BJ (cell line): ENCODE measurements around the gene MZB1. TPM values are rescaled to one million over a fixed set of nuclear protein-coding genes. Genes with fewer than 3 reads are reported as not detected.

Experiments used
- CTCF ChIA-PET: fragments of 350-600 bp; formaldehyde crosslinking; extraction: SDS; loops from one replicate; lab custom pipeline; 2021; ENCODE audit warnings: antibody characterized with exemption, inconsistent platforms; lab: Yijun Ruan, JAX
- POLR2A ChIA-PET: fragments of 300-600 bp; sonication (Branson Sonifier 250); formaldehyde crosslinking; extraction: SDS; loops from one replicate; lab custom pipeline; 2021; ENCODE audit warnings: antibody characterized with exemption; lab: Charles Lee
- DNase-seq: peaks from one replicate; pipeline ENCODE4 v3.0.0-alpha.2; 2011; ENCODE audit warnings: low read depth
- H3K27me3 ChIP-seq: 2 replicates; pipeline ENCODE4 v1.6.0; 2011; ENCODE audit warnings: low read length; ENCODE audit not compliant: control insufficient read depth, insufficient read depth
- H3K36me3 ChIP-seq: 2 replicates; pipeline ENCODE4 v1.5.1; 2011; ENCODE audit warnings: low read length; ENCODE audit not compliant: control insufficient read depth, insufficient read depth
- H3K4me3 ChIP-seq: 2 replicates; pipeline ENCODE4 v1.5.1; 2011; ENCODE audit warnings: low read depth, mild to moderate bottlenecking, control low read depth, low read length
- polyA plus RNA-seq: library from polyadenylated mRNA; depleted of rRNA; stranded (reverse); fragments of >200 nt; gene quantifications from 2 replicates; pipeline ENCODE4 v1.2.3, GENCODE V29; 2011
- TF ChIP-seq, protein P1 (sequence below): IDR thresholded peaks from 2 replicates; pipeline ENCODE4 v1.5.1; 2011; ENCODE audit warnings: low read depth, mild to moderate bottlenecking, control low read depth, inconsistent platforms, low read length, moderate library complexity; ENCODE audit not compliant: insufficient read depth

Gene MZB1
- polyA plus RNA-seq, 1 experiment: not detected

DNA sequence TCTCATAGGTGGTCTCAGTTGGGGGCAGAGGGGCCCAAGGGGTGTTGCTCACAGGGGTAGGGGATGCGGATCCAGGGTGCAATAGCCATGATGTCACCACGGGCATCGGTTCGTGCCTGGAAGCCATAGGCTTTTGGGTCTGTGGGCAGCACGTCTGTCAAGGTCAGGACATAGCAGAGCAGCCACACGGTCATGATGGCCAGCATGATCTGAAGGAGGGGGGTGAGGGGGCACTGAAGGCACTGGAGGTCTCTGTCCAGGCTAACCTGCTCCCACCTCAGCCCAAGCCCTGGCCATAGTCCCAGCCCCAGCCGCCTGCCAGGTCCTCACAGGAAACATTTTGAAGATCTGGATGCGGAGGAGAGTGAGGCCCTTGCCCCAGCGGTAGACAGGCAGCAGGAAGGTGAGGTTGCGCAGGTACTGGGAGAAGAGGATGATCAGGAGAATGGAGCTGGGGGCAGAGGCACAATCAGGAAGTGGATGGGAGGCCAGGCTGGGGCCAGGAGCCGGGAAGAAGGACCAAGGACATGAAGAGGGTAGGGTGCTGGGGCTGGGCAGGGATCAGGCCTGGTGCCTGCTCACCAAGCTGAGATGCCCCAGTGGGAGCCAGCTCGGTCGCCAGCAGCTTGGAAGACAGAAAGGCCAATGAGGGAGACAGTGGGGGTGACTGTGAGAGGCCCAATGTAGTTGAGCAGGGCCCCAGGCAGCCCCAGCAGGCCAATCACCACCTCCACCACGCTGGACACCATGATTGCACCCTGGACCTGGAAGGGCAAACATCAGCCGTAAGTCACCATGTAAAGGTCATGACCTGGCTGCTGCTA, 9.9 kb downstream of the MZB1 start:
- ChIA-PET POLR2A (no interaction called here), CTCF (no interaction called here)
- H3K36me3 ChIP-seq: no peaks in the 10 kb centered on the region; the same call in 1 of the 2 replicates
- TF ChIP-seq, protein P1, sequence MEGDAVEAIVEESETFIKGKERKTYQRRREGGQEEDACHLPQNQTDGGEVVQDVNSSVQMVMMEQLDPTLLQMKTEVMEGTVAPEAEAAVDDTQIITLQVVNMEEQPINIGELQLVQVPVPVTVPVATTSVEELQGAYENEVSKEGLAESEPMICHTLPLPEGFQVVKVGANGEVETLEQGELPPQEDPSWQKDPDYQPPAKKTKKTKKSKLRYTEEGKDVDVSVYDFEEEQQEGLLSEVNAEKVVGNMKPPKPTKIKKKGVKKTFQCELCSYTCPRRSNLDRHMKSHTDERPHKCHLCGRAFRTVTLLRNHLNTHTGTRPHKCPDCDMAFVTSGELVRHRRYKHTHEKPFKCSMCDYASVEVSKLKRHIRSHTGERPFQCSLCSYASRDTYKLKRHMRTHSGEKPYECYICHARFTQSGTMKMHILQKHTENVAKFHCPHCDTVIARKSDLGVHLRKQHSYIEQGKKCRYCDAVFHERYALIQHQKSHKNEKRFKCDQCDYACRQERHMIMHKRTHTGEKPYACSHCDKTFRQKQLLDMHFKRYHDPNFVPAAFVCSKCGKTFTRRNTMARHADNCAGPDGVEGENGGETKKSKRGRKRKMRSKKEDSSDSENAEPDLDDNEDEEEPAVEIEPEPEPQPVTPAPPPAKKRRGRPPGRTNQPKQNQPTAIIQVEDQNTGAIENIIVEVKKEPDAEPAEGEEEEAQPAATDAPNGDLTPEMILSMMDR: no peak
- no peak overlapping the region for H3K4me3 ChIP-seq
- H3K27me3 ChIP-seq: no peaks in the 10 kb centered on the region
- DNase-seq: no peak

DNA sequence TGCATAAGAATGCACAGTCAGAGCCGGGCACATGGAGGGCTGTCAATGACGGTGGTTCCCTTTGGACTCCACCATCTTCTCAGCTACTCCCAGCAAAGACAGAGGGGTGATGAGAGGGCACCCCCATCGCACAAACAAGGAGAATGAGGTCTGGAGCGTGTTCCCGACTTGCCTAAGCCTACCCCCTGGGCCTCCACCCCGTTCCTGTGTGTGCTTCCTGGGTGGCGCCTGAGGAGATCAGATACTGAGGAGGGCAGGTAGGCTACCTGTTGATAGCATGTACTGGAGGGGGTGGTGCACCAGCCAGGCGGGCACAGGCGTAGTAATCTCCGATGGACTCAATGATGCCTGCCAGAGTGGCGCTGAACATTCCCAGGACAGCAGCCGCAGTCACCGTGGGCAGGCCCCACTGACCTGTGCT, 10.8 kb downstream of the MZB1 start:
- CTCF ChIA-PET: no interaction called here
- POLR2A ChIA-PET: no interaction called here

DNA sequence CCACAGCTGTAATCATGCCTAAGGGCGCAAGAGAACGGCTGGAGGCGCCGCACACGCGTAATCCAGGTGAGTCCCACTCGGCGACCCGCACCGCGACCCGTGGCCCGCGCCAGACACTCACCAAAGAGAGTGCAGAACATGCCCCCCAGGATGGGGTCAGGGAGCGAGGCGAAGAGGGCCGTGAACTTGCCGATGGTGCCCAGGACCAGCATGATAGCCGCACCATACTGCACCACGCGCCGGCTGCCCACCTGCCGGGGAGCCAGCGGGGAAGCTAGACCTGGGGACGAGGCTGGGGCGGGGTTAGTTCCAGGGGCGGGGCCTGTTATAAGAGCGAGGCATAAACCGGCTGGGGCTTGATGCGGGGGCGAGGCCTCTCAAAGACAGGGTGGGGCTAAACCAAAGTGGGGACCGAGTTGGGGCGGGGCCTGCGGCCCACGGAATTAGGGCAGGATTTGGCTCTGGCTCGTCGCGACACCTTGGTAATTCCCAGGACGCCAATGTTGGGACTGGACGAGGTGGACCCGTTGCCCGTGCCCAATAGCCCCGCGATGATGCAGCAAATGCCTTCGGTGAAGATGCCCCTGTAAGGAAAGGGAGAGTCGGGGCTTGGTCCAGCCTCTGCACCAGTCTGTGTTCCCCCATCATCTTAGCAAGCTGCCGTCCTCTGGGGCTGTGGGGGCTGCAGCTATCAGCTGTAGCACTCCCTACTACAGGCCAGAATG, 11.4 kb downstream of the MZB1 start:
- TF ChIP-seq, protein P1: no peak
- no peak for DNase-seq
- ChIA-PET CTCF (no interaction called here), POLR2A (no interaction called here)
- H3K27me3 ChIP-seq: no peaks in the 10 kb centered on the region
- H3K36me3 ChIP-seq: no peaks in the 10 kb centered on the region; the same call in none of the 2 replicates
- no peak overlapping the region for H3K4me3 ChIP-seq

More for the DNA sequence above, 10.8 kb downstream of the MZB1 start:
- Histone ChIP-seq H3K27me3 (no peaks in the 10 kb centered on the region), H3K36me3 (no peaks in the 10 kb centered on the region; the same call in 1 of the 2 replicates), H3K4me3 (no peak overlapping the region)
- TF ChIP-seq, protein P1: no peak
- no peak for DNase-seq

- no peaks in the 10 kb centered on the region; the same call in none of the 2 replicates for H3K36me3 ChIP-seq
- TF ChIP-seq, protein P1: no peak
- H3K27me3 ChIP-seq: no peaks in the 10 kb centered on the region
- ChIA-PET POLR2A (no interaction called here), CTCF (no interaction called here)
- no peak for DNase-seq
- no peak overlapping the region for H3K4me3 ChIP-seq
Measured at GRCh38 chr5:139377226-139377625, 12.5 kb downstream of the MZB1 start.

- POLR2A ChIA-PET: interaction anchor here (0.7 kb wide), 1 partner anchor 30 kb away, joined by 3 read pairs; no protein-coding TSS in a partner anchor
- CTCF ChIA-PET: no interaction called here
Measured at GRCh38 chr5:139376364-139376763, 13.3 kb downstream of the MZB1 start.

More at GRCh38 chr5:139376364-139376763, 13.3 kb downstream of the MZB1 start:
- Histone ChIP-seq H3K4me3 (no peak overlapping the region), H3K36me3 (no peaks in the 10 kb centered on the region; the same call in none of the 2 replicates), H3K27me3 (no peaks in the 10 kb centered on the region)
- no peak for DNase-seq
- TF ChIP-seq, protein P1: no peak
